Measurements from ENCODE around the gene YES1. TPM values are rescaled to one million over a fixed set of nuclear protein-coding genes. Genes with fewer than 3 reads are reported as not detected.
"Not testable (repeated sequence)": the region's sequence is repeated elsewhere in the genome, so short reads cannot be mapped to it uniquely, and the experiment has no call there.

Gene YES1
- total RNA-seq, 1 experiment from 2014 or later, result 148 TPM

- no peak for DNase-seq (ENCODE audit: low spot score)
Observed at GRCh38 chr18:824179-824578, 12.1 kb upstream of the YES1 start.

GRCh38 chr18:820591-821165, 8.6 kb upstream of the YES1 start:
- DNase-seq (ENCODE audit: low spot score), result no peak

DNA sequence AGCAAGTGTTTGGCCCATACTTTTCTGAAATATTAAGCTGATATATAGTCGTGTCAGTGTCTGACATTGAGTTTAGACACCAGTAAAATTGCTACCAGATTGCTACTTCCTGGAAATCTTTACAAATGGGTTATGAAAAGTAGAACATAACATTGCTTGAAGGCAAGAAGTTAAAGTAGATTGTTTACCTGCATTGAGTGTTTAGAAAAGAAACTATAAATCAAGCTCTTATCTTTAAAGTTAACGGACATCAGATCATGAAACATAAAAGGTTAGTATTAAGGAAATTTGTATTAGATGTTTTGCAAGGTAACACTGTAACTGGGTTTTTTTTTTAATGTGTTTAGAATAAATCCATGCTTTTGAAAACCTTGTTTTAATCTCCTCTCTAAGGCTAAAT, 4.8 kb upstream of the YES1 start:
- no peak for DNase-seq (ENCODE audit: low spot score)

- DNase-seq (ENCODE audit: low spot score), result no peak
Observed at GRCh38 chr18:816088-816653, 4.1 kb upstream of the YES1 start.

GRCh38 chr18:815353-815752, 3.3 kb upstream of the YES1 start:
- DNase-seq (ENCODE audit: low spot score), result no peak

DNA sequence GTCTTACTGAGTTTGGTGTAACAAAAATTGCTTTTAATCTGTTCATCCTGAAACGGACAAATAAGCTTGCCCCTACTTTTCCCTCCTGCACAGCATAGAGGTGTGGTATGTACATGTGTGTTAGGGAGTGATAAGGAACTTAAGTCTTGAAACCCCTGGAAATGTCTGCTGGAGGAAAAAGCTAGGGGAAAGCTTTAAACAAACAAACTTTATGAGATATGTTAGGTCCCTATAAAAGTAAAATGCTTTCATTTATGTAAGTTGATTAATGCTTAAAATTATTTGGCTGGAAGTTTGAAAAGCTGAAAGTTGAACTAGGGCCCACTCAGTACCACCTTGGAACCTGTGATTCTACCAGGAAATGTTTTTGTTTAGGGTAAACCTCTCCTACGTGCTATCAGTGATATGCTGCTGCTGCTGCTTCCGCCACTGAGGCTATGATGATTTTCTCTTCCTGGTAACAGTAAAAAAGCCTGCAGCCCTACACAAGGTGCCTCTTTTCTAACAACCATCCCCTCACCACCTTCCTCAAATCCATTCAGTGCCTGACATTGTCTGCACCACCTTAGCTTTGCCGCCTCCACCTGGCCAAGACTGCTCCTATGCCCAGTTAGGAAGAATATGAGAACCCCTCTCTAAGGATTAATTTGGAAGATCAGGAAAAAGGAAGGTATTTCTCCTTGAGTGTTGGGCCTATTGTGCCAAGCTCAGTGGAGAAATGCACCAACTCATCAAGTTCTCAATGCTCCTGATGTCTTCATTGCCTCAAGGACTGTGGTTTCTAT, 2.5 kb upstream of the YES1 start:
- DNase-seq (ENCODE audit: low spot score), result no peak

- DNase-seq (ENCODE audit: low spot score), result no peak
Observed at GRCh38 chr18:813172-814071, 1.4 kb upstream of the YES1 start.

GRCh38 chr18:812376-813171, 532 bp upstream of the YES1 start:
- peak; percentile 79 for DNase-seq (ENCODE audit: low spot score)

DNA sequence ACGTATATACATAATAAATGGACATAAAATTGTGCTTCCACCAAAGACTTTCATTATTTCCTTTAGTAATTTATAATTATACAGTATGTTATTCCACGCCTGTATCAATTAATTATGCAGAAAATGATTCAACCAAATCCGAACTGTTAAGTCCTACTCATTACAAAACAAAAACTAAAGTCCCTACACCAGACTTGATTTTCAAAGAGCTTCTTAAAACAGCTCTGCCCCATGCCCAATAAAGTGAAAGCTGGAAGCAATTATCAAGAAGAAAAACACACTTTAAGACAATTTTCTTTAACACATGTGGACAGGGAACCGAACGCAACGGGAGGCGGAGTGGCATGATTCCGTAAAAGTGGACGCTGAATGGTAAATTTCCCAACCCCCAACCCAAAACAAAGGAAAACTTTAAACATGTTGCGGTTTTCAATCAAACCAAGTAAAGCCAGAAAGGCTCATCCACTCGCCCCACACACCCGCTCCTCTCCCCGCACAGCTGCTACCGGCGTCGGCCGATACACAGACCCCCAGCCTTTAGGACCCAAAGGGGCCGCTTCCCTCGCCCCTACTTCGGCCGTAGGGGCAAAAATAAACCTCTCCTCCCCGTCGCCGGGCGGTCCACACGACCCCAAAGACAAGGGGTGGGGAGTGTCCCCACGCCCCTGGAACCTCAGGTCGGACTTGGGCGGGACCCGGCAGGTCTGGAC, 705 bp downstream of the YES1 start:
- DNase-seq (ENCODE audit: low spot score), result peak; percentile 30

GRCh38 chr18:809985-810642, 1.9 kb downstream of the YES1 start:
- DNase-seq (ENCODE audit: low spot score), result no peak

DNA sequence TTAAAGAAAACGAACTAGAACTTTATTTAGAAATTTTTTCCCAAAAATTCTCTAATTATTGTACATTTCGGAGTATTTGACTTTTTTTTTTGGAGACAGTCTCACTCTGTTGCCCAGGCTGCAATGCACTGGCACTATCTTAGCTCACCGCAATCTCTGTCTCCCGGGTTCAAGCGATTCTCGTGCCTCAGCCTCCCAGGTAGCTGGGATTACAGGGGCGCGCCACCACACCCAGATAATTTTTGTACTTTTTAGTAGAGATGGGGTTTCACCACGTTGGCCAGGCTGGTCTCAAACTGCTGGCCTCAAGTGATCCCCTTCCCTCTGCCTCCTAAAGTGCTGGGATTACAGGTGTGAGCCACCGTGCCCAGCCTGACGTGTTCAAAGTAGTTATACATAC, 2.8 kb downstream of the YES1 start:
- not testable (repeated sequence) for DNase-seq (ENCODE audit: low spot score)

- DNase-seq (ENCODE audit: low spot score), result no peak
Observed at GRCh38 chr18:808502-808901, 3.5 kb downstream of the YES1 start.

GRCh38 chr18:808086-808485, 4.0 kb downstream of the YES1 start:
- DNase-seq (ENCODE audit: low spot score), result no peak

DNA sequence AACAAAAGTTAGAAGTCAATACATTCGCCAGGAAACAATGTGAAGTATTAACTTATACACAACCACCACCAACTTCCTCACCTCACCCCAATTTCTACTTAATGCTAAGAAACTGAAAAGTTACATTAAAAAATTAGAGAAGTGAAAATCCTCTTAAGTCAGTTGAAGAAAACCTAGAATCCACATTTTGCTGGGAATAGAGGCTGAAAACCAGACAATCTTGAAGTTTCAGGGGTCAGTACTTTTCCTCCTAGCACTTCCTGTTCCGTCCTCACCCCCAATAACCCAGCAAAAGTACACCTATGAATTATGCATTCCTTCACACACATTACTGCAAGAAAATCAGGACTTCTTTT, 6.3 kb downstream of the YES1 start:
- no peak for DNase-seq (ENCODE audit: low spot score)

- no peak for DNase-seq (ENCODE audit: low spot score)
Observed at GRCh38 chr18:805008-805754, 6.9 kb downstream of the YES1 start.

- no peak for DNase-seq (ENCODE audit: low spot score)
Observed at GRCh38 chr18:801137-801536, 10.9 kb downstream of the YES1 start.

DNA sequence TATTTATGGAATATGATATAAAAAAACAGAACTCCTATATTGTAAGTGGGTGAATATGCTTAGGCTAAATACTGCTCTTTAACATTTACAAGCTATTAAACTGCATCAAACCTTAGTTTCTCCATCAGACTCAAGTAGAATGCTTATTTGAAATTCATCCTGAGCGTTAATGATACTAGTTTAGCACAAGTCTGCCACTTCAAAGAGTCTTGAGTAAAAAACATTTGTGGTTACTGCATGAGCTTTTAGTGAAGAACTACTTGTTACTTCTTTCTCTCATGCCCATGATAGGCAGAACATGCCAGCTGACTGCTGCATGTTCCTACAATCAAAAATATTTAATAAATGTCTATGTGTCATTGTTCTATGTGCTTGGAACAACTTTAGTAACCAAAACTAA, 12.1 kb downstream of the YES1 start:
- no peak for DNase-seq (ENCODE audit: low spot score)

DNA sequence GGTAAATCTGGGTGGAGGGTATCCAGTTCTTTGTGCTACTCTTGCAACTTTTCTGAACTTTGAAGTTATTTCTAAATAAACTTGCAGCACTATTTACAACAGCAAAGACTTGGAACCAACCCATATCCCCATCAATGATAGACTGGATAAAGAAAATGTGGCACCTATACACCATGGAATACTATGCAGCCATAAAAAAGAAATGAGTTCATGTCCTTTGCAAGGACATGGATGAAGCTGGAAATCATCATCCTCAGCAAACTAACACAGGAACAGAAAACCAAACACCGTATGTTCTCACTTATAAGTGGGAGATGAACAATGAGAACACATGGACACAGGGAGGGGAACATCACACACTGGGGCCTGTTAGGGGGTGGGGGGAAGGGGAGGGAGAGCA, 16.7 kb downstream of the YES1 start:
- not testable (repeated sequence) for DNase-seq (ENCODE audit: low spot score)

DNA sequence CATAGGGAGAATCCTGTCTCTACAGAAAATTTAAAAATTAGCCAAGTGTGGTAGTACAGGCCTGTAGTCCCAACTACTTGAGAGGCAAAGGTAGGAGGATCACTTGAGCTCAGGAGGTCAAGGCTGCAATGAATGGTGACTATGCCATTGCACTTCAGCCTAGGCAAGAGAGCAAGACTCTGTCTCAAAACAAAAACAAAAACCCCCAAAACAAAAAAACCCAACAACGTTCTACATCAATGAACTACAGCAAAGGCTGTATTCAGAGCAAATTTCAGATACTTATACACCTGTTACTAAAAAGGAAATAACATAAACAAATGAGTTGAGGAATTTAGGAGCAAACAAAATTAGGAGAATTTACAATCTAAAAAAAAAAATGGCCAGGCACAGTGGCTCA, 22.6 kb downstream of the YES1 start:
- no peak for DNase-seq (ENCODE audit: low spot score)

GRCh38 chr18:785242-785641, 26.8 kb downstream of the YES1 start:
- DNase-seq (ENCODE audit: low spot score), result no peak
